Chondrocyte (in vitro differentiated cells): Measurements from ENCODE around the gene KCNN1. TPM values are rescaled to one million over a fixed set of nuclear protein-coding genes. Genes with fewer than 3 reads are reported as not detected.

Experiments
- DNase-seq: peaks from one replicate; pipeline ENCODE4 v3.0.0; 2021; ENCODE audit warnings: mixed read lengths, low spot score
- H3K27ac Mint-ChIP-seq: one replicate; pipeline ENCODE4 v1.8.0; 2021; ENCODE audit warnings: mild to moderate bottlenecking, moderate library complexity, mixed read lengths; ENCODE audit not compliant: unreplicated experiment
- H3K27me3 Mint-ChIP-seq: 2 replicates; pipeline ENCODE4 v1.8.0; 2021; ENCODE audit warnings: low read depth, mixed read lengths
- H3K36me3 Mint-ChIP-seq: 2 replicates; pipeline ENCODE4 v1.8.0; 2021; ENCODE audit warnings: low read depth, mixed read lengths
- H3K4me1 Mint-ChIP-seq: 2 replicates; pipeline ENCODE4 v1.8.0; 2021; ENCODE audit warnings: low read depth, mild to moderate bottlenecking, mixed read lengths
- H3K4me3 Mint-ChIP-seq: one replicate; pipeline ENCODE4 v1.8.0; 2021; ENCODE audit warnings: mild to moderate bottlenecking, moderate library complexity, mixed read lengths; ENCODE audit not compliant: unreplicated experiment
- H3K9me3 Mint-ChIP-seq: 2 replicates; pipeline ENCODE4 v1.8.0; 2021; ENCODE audit warnings: low read depth, mixed read lengths
- total RNA-seq: library from RNA; stranded (reverse); gene quantifications from 3 replicates; pipeline ENCODE4 v1.2.1, GENCODE V29; 2021
- TF ChIP-seq, protein P1 (sequence below): fragments of 200-600 bp; sonication (generic); IDR thresholded peaks from 2 replicates; pipeline ENCODE4 v1.5.0; 2021; ENCODE audit warnings: antibody characterized with exemption, mild to moderate bottlenecking, moderate library complexity

The KCNN1 gene
- total RNA-seq, 1 donor from 2014 or later = not detected

DNA sequence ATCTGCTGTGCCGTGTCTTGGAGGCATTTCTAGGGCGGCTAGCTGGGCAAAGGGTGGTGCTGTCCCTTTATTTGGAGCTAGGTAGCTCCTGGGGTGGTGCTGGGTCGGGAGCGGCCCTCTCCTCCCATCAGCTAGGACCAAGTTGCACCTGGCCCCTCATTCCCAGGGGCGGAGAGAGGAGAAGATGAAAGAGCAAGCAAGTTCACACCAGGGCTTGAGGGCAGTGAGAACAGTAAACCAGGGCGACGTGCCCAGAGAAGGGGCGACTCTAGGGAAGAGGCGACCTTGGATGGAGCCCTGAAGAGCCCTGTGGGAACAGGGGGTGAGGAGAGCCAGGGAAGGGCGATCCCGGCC, 17.0 kb upstream of the KCNN1 start:
- H3K36me3 Mint-ChIP-seq = no peaks in the 10 kb centered on the region
- H3K9me3 Mint-ChIP-seq = no peaks in the 10 kb centered on the region
- H3K27ac Mint-ChIP-seq = no peak overlapping the region
- TF ChIP-seq, protein P1, sequence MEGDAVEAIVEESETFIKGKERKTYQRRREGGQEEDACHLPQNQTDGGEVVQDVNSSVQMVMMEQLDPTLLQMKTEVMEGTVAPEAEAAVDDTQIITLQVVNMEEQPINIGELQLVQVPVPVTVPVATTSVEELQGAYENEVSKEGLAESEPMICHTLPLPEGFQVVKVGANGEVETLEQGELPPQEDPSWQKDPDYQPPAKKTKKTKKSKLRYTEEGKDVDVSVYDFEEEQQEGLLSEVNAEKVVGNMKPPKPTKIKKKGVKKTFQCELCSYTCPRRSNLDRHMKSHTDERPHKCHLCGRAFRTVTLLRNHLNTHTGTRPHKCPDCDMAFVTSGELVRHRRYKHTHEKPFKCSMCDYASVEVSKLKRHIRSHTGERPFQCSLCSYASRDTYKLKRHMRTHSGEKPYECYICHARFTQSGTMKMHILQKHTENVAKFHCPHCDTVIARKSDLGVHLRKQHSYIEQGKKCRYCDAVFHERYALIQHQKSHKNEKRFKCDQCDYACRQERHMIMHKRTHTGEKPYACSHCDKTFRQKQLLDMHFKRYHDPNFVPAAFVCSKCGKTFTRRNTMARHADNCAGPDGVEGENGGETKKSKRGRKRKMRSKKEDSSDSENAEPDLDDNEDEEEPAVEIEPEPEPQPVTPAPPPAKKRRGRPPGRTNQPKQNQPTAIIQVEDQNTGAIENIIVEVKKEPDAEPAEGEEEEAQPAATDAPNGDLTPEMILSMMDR = no peak
- peak overlapping the region; percentile 41 for H3K4me3 Mint-ChIP-seq
- H3K27me3 Mint-ChIP-seq = peaks cover 43% of the 10 kb centered on the region
- DNase-seq = no peak
- H3K4me1 Mint-ChIP-seq = peaks cover 28% of the 10 kb centered on the region

GRCh38 chr19:17950310-17951156, 16.4 kb upstream of the KCNN1 start:
- Mint-ChIP-seq H3K4me1 (peaks cover 28% of the 10 kb centered on the region), H3K4me3 (peak overlapping the region; percentile 41), H3K36me3 (no peaks in the 10 kb centered on the region), H3K27me3 (peaks cover 43% of the 10 kb centered on the region), H3K9me3 (no peaks in the 10 kb centered on the region), H3K27ac (no peak overlapping the region)
- TF ChIP-seq, protein P1 = no peak
- DNase-seq = no peak

GRCh38 chr19:17951157-17951989, 15.5 kb upstream of the KCNN1 start:
- Mint-ChIP-seq H3K36me3 (no peaks in the 10 kb centered on the region), H3K27ac (no peak overlapping the region), H3K4me1 (peaks cover 28% of the 10 kb centered on the region), H3K4me3 (no peak overlapping the region), H3K9me3 (no peaks in the 10 kb centered on the region), H3K27me3 (peaks cover 43% of the 10 kb centered on the region)
- TF ChIP-seq, protein P1 = no peak
- DNase-seq = no peak

DNA sequence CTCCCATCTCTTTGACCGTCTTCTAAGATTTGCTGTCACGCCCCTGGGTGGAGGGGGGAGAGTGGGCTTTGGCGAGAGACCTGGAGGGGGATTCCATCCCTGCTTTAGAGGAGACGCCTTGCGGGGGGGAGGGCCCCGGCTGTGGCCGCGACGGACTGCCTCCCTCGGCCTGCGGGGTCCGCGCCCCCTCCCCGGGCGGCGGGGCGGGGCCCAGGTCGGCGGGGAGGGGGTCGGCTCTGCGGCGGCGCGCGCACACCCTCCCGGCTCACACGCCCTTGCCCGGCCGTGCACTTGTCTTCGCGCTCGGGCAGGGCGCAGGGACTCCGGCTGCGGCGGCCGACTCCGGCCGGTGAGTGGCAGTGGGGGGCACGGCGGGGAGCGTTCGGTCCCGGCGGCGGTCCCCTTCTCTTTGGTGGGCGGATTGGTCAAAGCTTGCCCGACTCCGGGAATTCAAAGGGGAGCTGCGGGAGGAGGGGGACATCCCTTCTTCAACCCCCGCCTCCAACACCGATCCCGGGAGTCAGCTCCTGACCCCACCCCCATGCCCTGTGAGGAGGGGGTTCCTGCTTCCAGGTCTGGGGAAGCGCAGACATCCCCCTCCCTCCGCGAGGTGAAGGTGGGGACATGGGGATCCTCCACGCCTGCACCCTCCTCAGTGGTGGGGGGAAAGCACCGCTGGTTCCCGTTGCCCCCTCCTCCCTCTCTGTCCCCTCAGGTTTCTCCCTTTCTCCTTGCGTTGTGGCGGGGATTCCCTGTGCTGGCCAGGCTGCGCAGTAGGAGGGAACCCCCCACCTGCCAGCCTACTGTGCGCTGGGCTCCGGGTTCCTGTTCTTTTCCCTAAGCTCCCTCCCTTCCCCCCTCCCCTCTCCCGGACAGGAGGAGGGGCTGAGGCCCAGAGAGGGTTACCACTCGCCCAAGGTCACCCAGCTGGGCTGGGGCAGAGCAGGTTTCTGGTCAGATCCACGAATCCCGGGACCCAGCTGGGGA, 14.6 kb upstream of the KCNN1 start:
- TF ChIP-seq, protein P1 = no peak
- DNase-seq = no peak
- Mint-ChIP-seq H3K4me3 (no peak overlapping the region), H3K27me3 (peaks cover 49% of the 10 kb centered on the region), H3K36me3 (no peaks in the 10 kb centered on the region), H3K9me3 (no peaks in the 10 kb centered on the region), H3K4me1 (peaks cover 24% of the 10 kb centered on the region), H3K27ac (no peak overlapping the region)
